GM21526 (cell line): Measurements from ENCODE around the gene CLEC4D.
"Not testable (repeated sequence)": the region's sequence is repeated elsewhere in the genome, so short reads cannot be mapped to it uniquely, and the experiment has no call there.

Source experiments
- ATAC-seq: cut with Tn5 transposase; IDR thresholded peaks from one replicate; pipeline ENCODE4 v1.9.1; 2021; ENCODE audit warnings: moderate library complexity; ENCODE audit not compliant: unreplicated experiment, low FRiP score

CLEC4D gene

DNA sequence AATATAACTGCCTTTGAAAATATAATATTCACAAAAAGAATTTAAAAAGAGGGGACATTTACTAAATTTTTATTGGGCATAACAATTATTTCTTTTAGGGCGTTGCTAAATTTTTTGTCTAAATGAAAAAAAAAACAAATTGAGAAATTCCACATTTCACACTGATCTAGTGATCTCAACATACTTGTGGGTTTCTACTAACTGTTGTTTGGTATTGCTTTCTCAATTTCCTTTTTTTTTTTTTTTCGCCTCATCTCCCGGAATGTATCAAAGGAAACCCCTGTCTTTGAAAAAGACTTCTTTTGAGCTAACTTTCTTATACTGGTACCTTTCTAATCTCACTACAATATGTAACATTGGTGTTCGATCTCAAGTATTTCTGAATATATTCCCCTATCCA is at the start of gene CLEC4D:
Gene CLEC4D, plus strand, starts transcription at position 248 of the 400 bp plus-strand sequence. CDS start 230 bp downstream, outside the sequence.
- ATAC-seq, result no peak

GRCh38 chr12:8465301-8465996 is 47.9 kb upstream of the CLEC4D start:
- no peak for ATAC-seq

- ATAC-seq, result no peak
Measured at GRCh38 chr12:8466241-8466640, 47.1 kb upstream of the CLEC4D start.

GRCh38 chr12:8471090-8471489 is 42.2 kb upstream of the CLEC4D start:
- no peak for ATAC-seq

GRCh38 chr12:8475508-8476203 is 37.6 kb upstream of the CLEC4D start:
- no peak for ATAC-seq

GRCh38 chr12:8482571-8483061 is 30.7 kb upstream of the CLEC4D start:
- ATAC-seq, result no peak

DNA sequence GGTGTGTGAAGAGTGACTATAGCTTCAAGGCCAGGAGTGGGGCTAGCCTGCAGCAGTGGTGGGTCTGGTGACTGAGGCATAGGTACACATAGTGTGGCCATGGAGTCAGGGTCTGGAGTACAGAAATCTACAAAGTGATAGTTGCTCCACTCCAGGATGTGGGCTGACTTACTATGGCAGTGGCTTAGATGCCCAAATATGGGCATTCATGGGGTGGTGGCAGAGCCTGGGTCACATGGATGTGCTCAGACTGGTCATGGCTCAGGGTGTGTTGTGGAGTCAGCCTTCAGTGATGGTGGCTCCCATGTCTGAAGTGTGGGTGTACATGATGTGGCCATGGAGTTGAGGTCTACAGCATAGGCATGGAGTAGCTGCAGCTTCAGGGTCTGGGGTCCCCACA is 30.2 kb upstream of the CLEC4D start:
- no peak for ATAC-seq

DNA sequence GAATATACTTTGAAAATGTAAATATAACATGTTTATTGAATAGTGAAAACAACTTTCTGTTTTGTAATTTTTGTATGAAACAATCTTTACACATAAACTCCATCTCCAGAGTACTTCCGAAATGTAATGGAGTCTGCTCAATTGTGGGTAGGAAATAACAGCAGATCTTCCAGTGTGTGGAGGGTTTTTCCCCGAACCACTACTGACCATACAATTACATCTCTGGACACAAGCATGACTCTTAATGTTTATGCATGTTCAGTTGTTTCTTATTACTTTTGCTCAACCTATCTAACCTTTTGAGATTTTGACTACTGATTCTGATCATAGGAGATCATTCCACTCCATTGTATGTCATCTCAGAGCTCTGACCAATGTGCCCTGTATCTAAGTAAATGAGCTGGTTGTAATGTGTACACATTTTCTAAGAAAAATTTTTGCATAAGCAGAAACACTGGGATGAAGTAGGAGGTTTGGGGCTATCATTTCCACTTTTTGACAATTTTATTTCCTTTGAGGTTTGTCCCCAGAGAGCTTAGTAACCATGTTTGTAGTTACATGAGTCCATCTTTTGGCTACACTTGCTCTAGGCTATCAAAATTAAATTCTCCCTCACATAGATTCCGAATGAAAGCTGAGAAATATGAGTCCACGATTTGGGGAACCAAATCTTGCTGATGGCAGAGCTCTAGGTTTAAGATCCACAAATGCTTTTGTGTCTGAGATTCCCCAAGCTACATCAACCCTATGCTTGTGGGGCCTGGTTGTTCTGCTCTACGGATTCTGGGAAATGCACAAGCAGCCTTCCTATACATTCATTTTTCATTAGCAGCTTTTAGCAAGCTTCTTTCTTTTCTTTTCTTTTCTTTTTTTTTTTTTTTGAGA is 21.4 kb upstream of the CLEC4D start:
- no peak for ATAC-seq

DNA sequence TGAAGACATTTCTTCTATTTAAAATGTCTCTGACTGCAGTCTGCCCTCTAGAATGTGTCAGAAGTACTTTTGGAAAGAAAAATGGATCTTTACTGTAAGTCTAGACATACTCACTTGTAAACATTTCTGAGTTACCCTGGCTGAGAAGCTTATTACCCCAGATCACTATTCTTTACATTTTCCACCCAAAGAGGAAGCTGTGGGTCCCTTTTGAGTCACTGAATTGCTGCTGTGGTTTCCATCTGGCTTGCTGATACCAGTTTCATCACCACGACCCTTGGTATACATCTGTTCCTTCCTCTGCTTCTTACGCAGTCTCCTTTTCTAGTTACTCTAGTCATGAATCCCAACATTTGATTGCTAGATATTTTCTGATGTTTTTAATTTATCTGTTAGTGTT is 20.2 kb upstream of the CLEC4D start:
- ATAC-seq, result peak; percentile 96

GRCh38 chr12:8495671-8496070 is 17.6 kb upstream of the CLEC4D start:
- not testable (repeated sequence) for ATAC-seq

DNA sequence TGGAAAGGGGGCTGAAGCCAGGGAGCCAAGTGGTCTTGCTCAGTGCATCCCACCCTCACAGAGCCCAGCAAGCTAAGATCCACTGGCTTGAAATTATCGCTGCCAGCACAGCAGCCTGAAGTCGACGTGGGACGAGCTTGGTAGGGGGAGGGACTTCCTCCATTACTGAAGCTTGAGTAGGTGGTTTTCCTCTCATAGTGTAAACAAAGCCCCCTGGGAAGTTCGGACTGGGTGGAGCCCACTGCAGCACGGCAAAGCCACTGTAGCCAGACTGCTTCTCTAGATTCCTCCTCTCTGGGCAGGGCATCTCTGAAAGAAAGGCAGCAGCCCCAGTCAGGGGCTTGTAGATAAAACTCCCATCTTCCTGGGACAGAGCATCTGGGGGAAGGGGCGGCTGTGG is 17.2 kb upstream of the CLEC4D start:
- not testable (repeated sequence) for ATAC-seq

- ATAC-seq, result no peak
Measured at GRCh38 chr12:8499616-8500015, 13.7 kb upstream of the CLEC4D start.

GRCh38 chr12:8501720-8502119 is 11.6 kb upstream of the CLEC4D start:
- ATAC-seq, result no peak

GRCh38 chr12:8504351-8504750 is 9.0 kb upstream of the CLEC4D start:
- no peak for ATAC-seq

- no peak for ATAC-seq
Measured at GRCh38 chr12:8507596-8507995, 5.7 kb upstream of the CLEC4D start.

GRCh38 chr12:8508223-8508622 is 5.1 kb upstream of the CLEC4D start:
- ATAC-seq, result no peak

DNA sequence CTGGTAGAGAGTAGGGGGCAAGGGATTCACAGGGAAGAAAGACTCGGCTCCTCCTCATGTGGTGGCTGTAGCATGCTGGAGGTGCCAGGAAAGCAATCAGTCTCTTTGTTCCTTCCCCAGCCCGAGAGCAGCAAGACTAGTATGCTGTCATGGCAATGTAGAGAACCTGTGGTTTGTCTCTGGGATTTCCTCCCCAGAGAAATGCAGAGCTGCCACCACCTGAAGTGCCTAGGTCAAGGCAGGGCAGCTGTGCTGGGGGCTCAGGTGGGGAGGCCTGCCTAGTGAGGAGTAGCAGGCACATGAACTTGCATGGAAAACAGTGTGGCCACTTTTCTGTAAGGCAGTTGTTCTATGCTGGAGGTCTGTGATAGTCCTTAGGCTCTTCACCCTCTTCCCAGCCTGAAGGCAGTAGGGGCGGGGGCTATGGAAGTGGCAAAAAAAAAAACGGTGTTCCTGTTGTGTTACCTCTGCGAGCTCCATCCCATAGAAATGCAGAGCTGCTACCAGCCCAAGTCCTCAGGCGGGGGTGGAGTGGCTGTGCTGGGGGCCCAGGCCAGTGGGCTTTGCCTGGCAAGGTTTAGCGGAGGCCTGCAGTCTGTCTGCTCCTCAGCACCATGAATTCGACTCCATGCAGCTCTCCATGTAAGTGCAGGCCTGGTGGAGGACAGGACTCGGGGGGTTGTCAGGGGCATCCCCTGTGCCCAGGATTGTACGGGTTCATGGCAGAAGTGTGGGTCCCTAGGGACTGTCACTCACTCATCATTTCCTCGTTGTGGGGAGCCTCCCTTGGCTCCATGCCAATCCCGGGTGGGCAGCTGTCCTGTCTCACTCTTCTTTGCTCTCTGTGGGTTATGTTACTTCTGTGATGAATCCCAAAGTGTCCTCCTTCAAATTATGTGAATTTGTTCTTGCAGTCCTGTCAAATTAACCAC is 4.1 kb upstream of the CLEC4D start:
- ATAC-seq, result no peak

DNA sequence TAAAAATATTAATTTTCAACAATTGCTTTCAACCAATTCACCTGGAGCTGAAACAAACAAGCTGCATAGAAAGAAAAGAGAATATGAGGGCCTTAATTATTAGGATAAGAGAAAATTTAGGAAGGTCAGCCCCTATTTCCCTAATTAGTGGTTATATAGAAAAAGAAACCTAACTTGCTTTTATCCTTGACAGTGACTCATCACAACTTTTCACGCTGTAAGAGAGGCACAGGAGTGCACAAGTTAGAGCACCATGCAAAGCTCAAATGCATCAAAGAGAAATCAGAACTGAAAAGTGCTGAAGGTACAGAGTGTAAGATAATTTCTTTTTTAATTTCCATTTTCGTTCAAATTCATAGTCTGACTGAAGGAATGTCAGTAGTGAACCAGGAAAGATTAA is 4.7 kb downstream of the CLEC4D start:
- no peak for ATAC-seq

- ATAC-seq, result no peak
Measured at GRCh38 chr12:8519171-8519570, 5.9 kb downstream of the CLEC4D start.
